ENCODE data around the gene NOG.

NOG gene

DNA sequence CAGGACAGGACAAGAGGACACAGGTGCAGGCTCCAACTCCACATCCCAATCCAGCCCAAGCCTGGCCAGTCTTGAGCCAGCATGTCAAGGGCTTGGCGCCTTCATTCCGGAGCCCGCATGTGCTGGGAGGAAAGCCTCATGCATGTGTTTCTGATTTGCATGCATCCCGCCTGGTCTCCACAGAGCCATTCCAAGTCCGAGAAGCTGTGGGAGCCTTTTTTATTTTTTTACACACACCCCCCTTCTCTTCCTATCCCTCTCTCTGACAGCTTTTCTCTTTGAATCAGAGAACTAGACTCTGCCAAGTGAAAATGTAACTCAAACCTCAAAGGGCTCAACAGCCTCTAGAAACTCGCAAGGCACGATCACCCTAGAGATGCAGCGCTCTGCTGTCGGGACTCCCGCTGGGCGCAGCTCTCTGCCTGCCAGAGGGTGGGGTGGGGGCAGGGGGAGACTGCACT, 45.1 kb downstream of the NOG start:
- DNase-seq, result no peak

GRCh38 chr17:56639517-56639916, 46.0 kb downstream of the NOG start:
- no peak for DNase-seq

- DNase-seq, result no peak
Measured at GRCh38 chr17:56640116-56640515, 46.6 kb downstream of the NOG start.

GRCh38 chr17:56641373-56641772, 47.9 kb downstream of the NOG start:
- no peak for DNase-seq

DNA sequence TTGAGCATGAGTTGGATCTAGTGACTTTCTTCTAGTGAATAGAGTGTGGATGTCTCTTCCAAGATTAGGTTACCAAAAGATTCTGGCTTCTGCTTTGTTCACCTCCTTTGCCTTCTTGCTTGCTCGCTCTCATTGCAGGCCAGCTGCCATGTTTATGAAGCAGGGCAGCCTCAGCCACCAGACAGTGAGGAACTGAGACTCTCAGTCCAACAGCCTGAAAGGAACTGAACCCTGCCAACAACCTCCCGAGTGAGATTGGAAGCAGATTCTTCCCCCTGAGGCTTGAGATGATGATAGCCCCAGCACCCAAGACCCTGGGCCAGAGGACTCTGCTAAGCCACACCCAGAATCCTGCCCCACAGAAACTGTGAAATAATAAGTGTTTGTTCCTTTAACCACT, 48.4 kb downstream of the NOG start:
- no peak for DNase-seq

DNA sequence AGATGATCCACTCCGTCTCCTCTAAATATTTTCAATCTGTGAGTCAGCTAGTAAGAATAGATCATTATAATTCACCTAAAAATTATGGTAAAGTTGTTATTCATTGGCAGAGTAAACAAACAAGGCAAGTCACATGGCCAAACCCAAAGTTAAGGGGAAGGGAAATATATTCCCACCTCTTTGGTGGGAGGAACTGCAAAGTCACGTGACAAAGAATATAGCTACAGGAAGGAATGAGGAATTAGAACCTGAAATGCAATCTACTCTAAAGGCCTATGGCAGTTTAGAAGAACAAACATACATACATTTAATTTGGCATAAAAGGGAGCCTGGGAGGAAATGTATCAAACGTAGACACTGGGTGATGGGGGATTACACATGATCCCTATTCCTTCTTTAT, 48.9 kb downstream of the NOG start:
- no peak for DNase-seq

All from CD4-positive, alpha-beta T cell treated with Interleukin-15 for 1 hour (primary cell).